Thoracic aorta (tissue), 2 donors: Measurements from ENCODE around the gene TSEN2. TPM values are rescaled to one million over a fixed set of nuclear protein-coding genes. Genes with fewer than 3 reads are reported as not detected.

Experiments used
- ATAC-seq: fragments of 150-250 bp; one replicate; pipeline ENCODE4 v1.8.0; 2017; ENCODE audit warnings: low read depth; ENCODE audit not compliant: insufficient number of reproducible peaks, low FRiP score
- DNase-seq: peaks from one replicate; pipeline ENCODE4 v3.0.0-alpha.2; 2020; ENCODE audit warnings: low spot score
- H3K27ac ChIP-seq, 2 donors: fragments of 200-600 bp; sonication (generic); 1 replicate in 1 of 2; 2 replicates in 1 of 2; pipeline ENCODE4 v1.5.1; 2016; ENCODE audit warnings: mild to moderate bottlenecking in 2 of 2, moderate library complexity in 2 of 2
- H3K27me3 ChIP-seq: fragments of 200-600 bp; sonication (generic); replicated peaks from 2 replicates; pipeline ENCODE4 v1.6.0; 2016; ENCODE audit warnings: mild to moderate bottlenecking; ENCODE audit not compliant: insufficient read depth
- H3K36me3 ChIP-seq: fragments of 200-600 bp; sonication (generic); one replicate; pipeline ENCODE4 v1.5.1; 2016
- H3K4me1 ChIP-seq, 2 donors: fragments of 200-600 bp; sonication (generic); 1 replicate in 1 of 2; 2 replicates in 1 of 2; pipeline versions ENCODE4 v1.5.1 to v1.6.0; 2016; ENCODE audit warnings: low read depth in 2 of 2, mild to moderate bottlenecking in 1 of 2; ENCODE audit not compliant: control insufficient read depth in 1 of 2
- H3K4me3 ChIP-seq: fragments of 200-600 bp; sonication (generic); 2 replicates; pipeline ENCODE4 v1.5.1; 2016; ENCODE audit warnings: mild to moderate bottlenecking
- H3K9me3 ChIP-seq: fragments of 200-600 bp; sonication (generic); 2 replicates; pipeline ENCODE4 v1.5.1; 2016
- CTCF ChIP-seq: fragments of 200-600 bp; sonication (generic); IDR thresholded peaks from one replicate; pipeline ENCODE4 v1.5.1; 2019; ENCODE audit warnings: antibody characterized with exemption
- total RNA-seq, 2 donors: library from RNA; depleted of rRNA; stranded (reverse); fragments of >200 nt; gene quantifications; one replicate each; pipeline versions ENCODE4 v1.1.0 to v1.2.3, GENCODE V29; 2016

TSEN2 gene
- total RNA-seq, 2 donors from 2014 or later, result 17.8 to 31.5 TPM

- DNase-seq (no peak), ATAC-seq (no peak)
- Histone ChIP-seq H3K4me1 (peaks cover 6 to 25% of the 10 kb centered on the region in 2 donors), H3K36me3 (peaks cover 7% of the 10 kb centered on the region), H3K27me3 (no peaks in the 10 kb centered on the region), H3K27ac (no peak overlapping the region), H3K4me3 (no peak overlapping the region), H3K9me3 (no peaks in the 10 kb centered on the region)
- TF ChIP-seq CTCF, result no peak
These were observed 22.0 kb downstream of the TSEN2 start for GRCh38 chr3:12506201-12506709.

- no peaks in the 10 kb centered on the region for H3K9me3 ChIP-seq
- DNase-seq (no peak), ATAC-seq (no peak)
- peaks cover 7% of the 10 kb centered on the region for H3K36me3 ChIP-seq
- peaks cover 6 to 25% of the 10 kb centered on the region in 2 donors for H3K4me1 ChIP-seq
- no peak for TF ChIP-seq CTCF
- no peaks in the 10 kb centered on the region for H3K27me3 ChIP-seq
- peak overlapping the region; percentile 30 for H3K4me3 ChIP-seq
- peak overlapping the region; percentile 70 to 82 for H3K27ac ChIP-seq
These were observed 23.5 kb downstream of the TSEN2 start for GRCh38 chr3:12507591-12508281.

GRCh38 chr3:12508291-12508700 is 24.0 kb downstream of the TSEN2 start:
- Histone ChIP-seq H3K36me3 (peaks cover 4% of the 10 kb centered on the region), H3K27me3 (no peaks in the 10 kb centered on the region), H3K9me3 (no peaks in the 10 kb centered on the region), H3K4me3 (peak overlapping the region; percentile 30), H3K27ac (peak overlapping the region; percentile 70 to 82), H3K4me1 (peaks cover 6 to 30% of the 10 kb centered on the region in 2 donors)
- ATAC-seq (peak; percentile 92), DNase-seq (peak; percentile 59)
- no peak for TF ChIP-seq CTCF

- Histone ChIP-seq H3K9me3 (no peaks in the 10 kb centered on the region), H3K27me3 (no peaks in the 10 kb centered on the region), H3K4me1 (peaks cover 6 to 40% of the 10 kb centered on the region in 2 donors), H3K4me3 (no peak overlapping the region), H3K27ac (peak overlapping the region; percentile 70 to 82), H3K36me3 (no peaks in the 10 kb centered on the region)
- DNase-seq, result no peak
- no peak for TF ChIP-seq CTCF
- no peak for ATAC-seq
These were observed 25.2 kb downstream of the TSEN2 start for GRCh38 chr3:12509466-12509865.

- H3K27ac ChIP-seq, result no peak overlapping the region
- no peak overlapping the region for H3K4me3 ChIP-seq
- DNase-seq (no peak), ATAC-seq (no peak)
- H3K27me3 ChIP-seq, result no peaks in the 10 kb centered on the region
- no peaks in the 10 kb centered on the region for H3K36me3 ChIP-seq
- H3K9me3 ChIP-seq, result no peaks in the 10 kb centered on the region
- TF ChIP-seq CTCF, result no peak
- peaks cover 6 to 36% of the 10 kb centered on the region in 2 donors for H3K4me1 ChIP-seq
These were observed 28.3 kb downstream of the TSEN2 start for GRCh38 chr3:12512534-12513118.
